HepG2 (cell line): ENCODE results near the gene ELP4. TPM values are rescaled to one million over a fixed set of nuclear protein-coding genes. Genes with fewer than 3 reads are reported as not detected.

Experiments
- ATRX ChIP-seq: sonication (generic); formaldehyde crosslinking; IDR thresholded peaks from 2 replicates; pipeline ENCODE4 v1.4.0; 2020; ENCODE audit warnings: missing genetic modification reagents, borderline replicate concordance
- EZH2 ChIP-seq: conservative IDR thresholded peaks from 2 replicates; pipeline ENCODE4 v1.6.1; 2012; ENCODE audit warnings: mild to moderate bottlenecking, low read depth, low read length, moderate library complexity
- KDM5B ChIP-seq: sonication (generic); formaldehyde crosslinking; IDR thresholded peaks from 2 replicates; pipeline ENCODE4 v1.4.0; 2020; ENCODE audit warnings: missing genetic modification reagents, mild to moderate bottlenecking, borderline replicate concordance
- PRDM10 ChIP-seq: sonication (generic); formaldehyde crosslinking; IDR thresholded peaks from 2 replicates; pipeline ENCODE4 v1.4.0; 2020; ENCODE audit warnings: low read depth, missing genetic modification reagents
- SIN3A ChIP-seq: IDR thresholded peaks from 2 replicates; pipeline ENCODE4 v1.6.1; 2011; ENCODE audit warnings: low read depth, mild to moderate bottlenecking, control low read depth, low read length, borderline replicate concordance
- SP4 ChIP-seq: sonication (generic); formaldehyde crosslinking; IDR thresholded peaks from 2 replicates; pipeline ENCODE4 v1.8.1; 2023; ENCODE audit warnings: mild to moderate bottlenecking, missing genetic modification reagents
- TAF15 ChIP-seq: fragments of 200-400 bp; formaldehyde crosslinking; IDR thresholded peaks from one replicate; pipeline ENCODE4 v1.6.1; 2018; ENCODE audit warnings: mild to moderate bottlenecking, low read depth, low read length; ENCODE audit not compliant: poor library complexity, severe bottlenecking
- UBTF ChIP-seq: sonication (generic); formaldehyde crosslinking; IDR thresholded peaks from 2 replicates; pipeline ENCODE4 v1.4.0; 2020; ENCODE audit warnings: mild to moderate bottlenecking, missing genetic modification reagents
- ZNF816 ChIP-seq: sonication (generic); formaldehyde crosslinking; IDR thresholded peaks from 2 replicates; pipeline ENCODE4 v1.8.0; 2022; ENCODE audit warnings: missing genetic modification reagents, mild to moderate bottlenecking, borderline replicate concordance
- polyA plus RNA-seq, 8 experiments: library from polyadenylated mRNA; depleted of rRNA in 3 of 8; stranded (reverse) in 7 of 8; unstranded in 1 of 8; fragments of >200 nt; fragmentation: Illumina TruSeq in 4 of 8; extraction: Trizol in 4 of 8; gene quantifications; 2 replicates each; pipeline versions ENCODE4 v1.2.1 to v1.2.3, GENCODE V29; 2011 to 2016; ENCODE audit warnings: low read depth in 4 of 8, missing spikeins in 1 of 8, mixed read lengths in 1 of 8; ENCODE audit not compliant: insufficient read depth in 1 of 8
- total RNA-seq, 5 experiments: library from RNA; depleted of rRNA; stranded (reverse); fragments of >200 nt; fragmentation: Illumina TruSeq; extraction: Trizol; gene quantifications; 2 replicates each; pipeline ENCODE4 v1.2.3, GENCODE V29; 2016; ENCODE audit warnings: low read depth in 1 of 5

ELP4 gene
- total and polyA plus RNA-seq, 2 of the 13 experiments (the other 11 are each of a cell fraction or from before 2014, with no cell fraction given) = 12.8 to 19.1 TPM

GRCh38 chr11:31812383-31813381, 303.1 kb downstream of the ELP4 start (continued):
- TF ChIP-seq PRDM10 (CRISPR knock-in tag) = no peak
- no peak for TF ChIP-seq KDM5B
- TF ChIP-seq SIN3A = no peak
- TF ChIP-seq ATRX = no peak
- TF ChIP-seq SP4 = no peak
- no peak for TF ChIP-seq ZNF816 (CRISPR knock-in tag)
- peak; percentile 62 for TF ChIP-seq UBTF (CRISPR knock-in tag)
- peak; percentile 87 for TF ChIP-seq EZH2
- no peak for TF ChIP-seq TAF15
